WTC11 (cell line): ENCODE measurements around the gene RYR1. TPM values are rescaled to one million over a fixed set of nuclear protein-coding genes. Genes with fewer than 3 reads are reported as not detected.
A peak's percentile ranks its signal among the peaks of the same experiment; 100 is the strongest.

Source experiments
- ATAC-seq: fragments of 200-7000 bp; cut with Tn5 transposase; 2 replicates; pipeline ENCODE4 v1.10.0; 2021; ENCODE audit warnings: mild to moderate bottlenecking, moderate library complexity
- CTCF ChIA-PET: fragments of 300-600 bp; sonication (Branson Sonifier 250); formaldehyde crosslinking; loops from one replicate; lab custom pipeline; 2021; ENCODE audit warnings: antibody characterized with exemption; lab: Charles Lee
- POLR2A ChIA-PET: fragments of 350-600 bp; sonication (Branson Sonifier 250); formaldehyde crosslinking; loops from one replicate; lab custom pipeline; 2021; ENCODE audit warnings: antibody characterized with exemption; lab: Charles Lee
- DNase-seq: peaks from one replicate; pipeline ENCODE4 v3.0.0; 2021; ENCODE audit warnings: low spot score
- H3K27ac Mint-ChIP-seq: 2 replicates; pipeline ENCODE4 v1.8.0; 2021; ENCODE audit warnings: mixed read lengths
- H3K27me3 Mint-ChIP-seq: 2 replicates; pipeline ENCODE4 v1.8.0; 2021; ENCODE audit warnings: low read depth, mild to moderate bottlenecking, moderate library complexity, mixed read lengths
- H3K36me3 Mint-ChIP-seq: 2 replicates; pipeline ENCODE4 v1.8.0; 2021; ENCODE audit warnings: mixed read lengths
- H3K4me1 Mint-ChIP-seq: 2 replicates; pipeline ENCODE4 v1.8.0; 2022; ENCODE audit warnings: mixed read lengths
- H3K4me3 Mint-ChIP-seq: 2 replicates; pipeline ENCODE4 v1.8.0; 2021; ENCODE audit warnings: mild to moderate bottlenecking, moderate library complexity, mixed read lengths
- H3K9me3 Mint-ChIP-seq: 2 replicates; pipeline ENCODE4 v1.8.0; 2021; ENCODE audit warnings: mixed read lengths
- ATF1 ChIP-seq: sonication (generic); formaldehyde crosslinking; IDR thresholded peaks from 2 replicates; pipeline ENCODE4 v1.8.1; 2023; ENCODE audit warnings: mild to moderate bottlenecking, moderate library complexity, missing genetic modification reagents
- ESRRA ChIP-seq: sonication (generic); formaldehyde crosslinking; IDR thresholded peaks from 2 replicates; pipeline ENCODE4 v1.8.1; 2022; ENCODE audit warnings: mild to moderate bottlenecking, missing genetic modification reagents, borderline replicate concordance
- FOXJ3 ChIP-seq: sonication (generic); formaldehyde crosslinking; IDR thresholded peaks from 2 replicates; pipeline ENCODE4 v1.9.0; 2021; ENCODE audit warnings: missing genetic modification reagents, mild to moderate bottlenecking, borderline replicate concordance
- GRHL2 ChIP-seq: fragments of 250-450 bp; sonication (Bioruptor Pico); IDR thresholded peaks from 2 replicates; pipeline ENCODE4 v1.8.0; 2022; ENCODE audit warnings: mild to moderate bottlenecking, moderate library complexity; ENCODE audit not compliant: insufficient replicate concordance, severe bottlenecking
- GTF2I ChIP-seq: fragments of 250-450 bp; sonication (Bioruptor Pico); conservative IDR thresholded peaks from 2 replicates; pipeline ENCODE4 v1.4.0; 2021; ENCODE audit warnings: mild to moderate bottlenecking
- HMGA2 ChIP-seq: fragments of 250-450 bp; sonication (Bioruptor Pico); IDR thresholded peaks from 2 replicates; pipeline ENCODE4 v1.4.0; 2021; ENCODE audit warnings: mild to moderate bottlenecking, moderate library complexity
- IRF2 ChIP-seq: sonication (generic); formaldehyde crosslinking; IDR thresholded peaks from 2 replicates; pipeline ENCODE4 v1.8.0; 2022; ENCODE audit warnings: low read depth, missing genetic modification reagents, borderline replicate concordance
- MLX ChIP-seq: sonication (generic); formaldehyde crosslinking; IDR thresholded peaks from 2 replicates; pipeline ENCODE4 v1.8.1; 2023; ENCODE audit warnings: mild to moderate bottlenecking, missing genetic modification reagents, moderate library complexity
- MXD4 ChIP-seq: fragments of 250-450 bp; sonication (Bioruptor Pico); IDR thresholded peaks from 2 replicates; pipeline ENCODE4 v1.8.0; 2021; ENCODE audit warnings: mild to moderate bottlenecking, moderate library complexity, borderline replicate concordance
- NFE2L1 ChIP-seq: sonication (generic); formaldehyde crosslinking; IDR thresholded peaks from 2 replicates; pipeline ENCODE4 v1.8.1; 2023; ENCODE audit warnings: missing genetic modification reagents
- NR1H2 ChIP-seq: sonication (generic); formaldehyde crosslinking; IDR thresholded peaks from 2 replicates; pipeline ENCODE4 v1.9.0; 2021; ENCODE audit warnings: mild to moderate bottlenecking, moderate library complexity, missing genetic modification reagents
- NR3C1 ChIP-seq: sonication (generic); formaldehyde crosslinking; conservative IDR thresholded peaks from 2 replicates; pipeline ENCODE4 v1.8.1; 2023; ENCODE audit warnings: low read depth, mild to moderate bottlenecking, missing genetic modification reagents
- RORB ChIP-seq: fragments of 250-450 bp; sonication (Bioruptor Pico); IDR thresholded peaks from 2 replicates; pipeline ENCODE4 v1.9.0; 2021; ENCODE audit warnings: mild to moderate bottlenecking
- SP1 ChIP-seq: sonication (generic); formaldehyde crosslinking; conservative IDR thresholded peaks from 2 replicates; pipeline ENCODE4 v1.8.1; 2022; ENCODE audit warnings: missing genetic modification reagents
- TP53 ChIP-seq: sonication (generic); formaldehyde crosslinking; IDR thresholded peaks from 2 replicates; pipeline ENCODE4 v1.8.1; 2023; ENCODE audit warnings: mild to moderate bottlenecking, missing genetic modification reagents
- ZBTB21 ChIP-seq: sonication (generic); formaldehyde crosslinking; IDR thresholded peaks from 2 replicates; pipeline ENCODE4 v1.8.1; 2023; ENCODE audit warnings: mild to moderate bottlenecking, missing genetic modification reagents, borderline replicate concordance
- total RNA-seq: library from RNA; stranded (reverse); gene quantifications from 3 replicates; pipeline ENCODE4 v1.2.3, GENCODE V29; 2021
- TF ChIP-seq, protein P1 (sequence below): sonication (generic); formaldehyde crosslinking; IDR thresholded peaks from 2 replicates; pipeline ENCODE4 v1.8.1; 2022; ENCODE audit warnings: missing genetic modification reagents, borderline replicate concordance
- TF ChIP-seq, protein P2 (sequence below): sonication (generic); formaldehyde crosslinking; IDR thresholded peaks from 2 replicates; pipeline ENCODE4 v1.8.0; 2022; ENCODE audit warnings: mild to moderate bottlenecking, missing genetic modification reagents
- TF ChIP-seq, protein P3 (sequence below): sonication (generic); formaldehyde crosslinking; IDR thresholded peaks from 2 replicates; pipeline ENCODE4 v1.8.0; 2023; ENCODE audit warnings: missing genetic modification reagents
- TF ChIP-seq, protein P4 (sequence below): sonication (generic); formaldehyde crosslinking; IDR thresholded peaks from 2 replicates; pipeline ENCODE4 v1.8.0; 2022; ENCODE audit warnings: mild to moderate bottlenecking, missing genetic modification reagents
- TF ChIP-seq, protein P5 (sequence below): sonication (generic); formaldehyde crosslinking; IDR thresholded peaks from 2 replicates; pipeline ENCODE4 v1.8.1; 2023; ENCODE audit warnings: mild to moderate bottlenecking, missing genetic modification reagents, moderate library complexity
- TF ChIP-seq, protein P6 (sequence below): sonication (generic); formaldehyde crosslinking; IDR thresholded peaks from 2 replicates; pipeline ENCODE4 v1.8.0; 2023; ENCODE audit warnings: mild to moderate bottlenecking, missing genetic modification reagents

RYR1 gene
- total RNA-seq, 1 experiment from 2014 or later, result 24.2 TPM

DNA sequence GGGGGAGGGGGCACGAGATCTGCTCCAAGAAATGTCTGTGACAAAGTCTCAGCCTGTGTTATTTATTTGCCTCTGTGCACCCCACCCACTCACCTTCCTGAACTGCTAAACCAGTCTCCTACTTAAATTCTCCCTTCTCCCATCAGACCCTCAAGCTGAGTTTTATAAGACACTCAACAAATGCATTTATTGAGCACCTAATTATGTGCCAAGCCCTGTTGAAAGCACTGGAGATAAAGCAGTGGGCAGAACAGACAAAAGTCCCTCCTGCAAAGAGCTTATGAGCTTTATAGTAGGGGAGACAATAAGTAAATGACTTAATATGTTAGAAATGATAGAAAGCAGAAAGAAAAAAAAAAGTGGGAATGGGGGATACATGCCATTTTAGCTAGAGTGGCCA lies 34.0 kb upstream of the RYR1 start:
- TF ChIP-seq MXD4 (CRISPR knock-in tag) (no peak), NR1H2 (CRISPR knock-in tag) (no peak), ESRRA (CRISPR knock-in tag) (no peak), FOXJ3 (CRISPR knock-in tag) (no peak), SP1 (no peak), ZBTB21 (CRISPR knock-in tag) (no peak), HMGA2 (CRISPR knock-in tag) (no peak)
- TF ChIP-seq, protein P1, sequence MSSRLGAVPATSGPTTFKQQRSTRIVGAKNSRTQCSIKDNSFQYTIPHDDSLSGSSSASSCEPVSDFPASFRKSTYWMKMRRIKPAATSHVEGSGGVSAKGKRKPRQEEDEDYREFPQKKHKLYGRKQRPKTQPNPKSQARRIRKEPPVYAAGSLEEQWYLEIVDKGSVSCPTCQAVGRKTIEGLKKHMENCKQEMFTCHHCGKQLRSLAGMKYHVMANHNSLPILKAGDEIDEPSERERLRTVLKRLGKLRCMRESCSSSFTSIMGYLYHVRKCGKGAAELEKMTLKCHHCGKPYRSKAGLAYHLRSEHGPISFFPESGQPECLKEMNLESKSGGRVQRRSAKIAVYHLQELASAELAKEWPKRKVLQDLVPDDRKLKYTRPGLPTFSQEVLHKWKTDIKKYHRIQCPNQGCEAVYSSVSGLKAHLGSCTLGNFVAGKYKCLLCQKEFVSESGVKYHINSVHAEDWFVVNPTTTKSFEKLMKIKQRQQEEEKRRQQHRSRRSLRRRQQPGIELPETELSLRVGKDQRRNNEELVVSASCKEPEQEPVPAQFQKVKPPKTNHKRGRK, result no peak
- TF ChIP-seq, protein P2, sequence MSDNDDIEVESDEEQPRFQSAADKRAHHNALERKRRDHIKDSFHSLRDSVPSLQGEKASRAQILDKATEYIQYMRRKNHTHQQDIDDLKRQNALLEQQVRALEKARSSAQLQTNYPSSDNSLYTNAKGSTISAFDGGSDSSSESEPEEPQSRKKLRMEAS, result no peak
- TF ChIP-seq, protein P3, sequence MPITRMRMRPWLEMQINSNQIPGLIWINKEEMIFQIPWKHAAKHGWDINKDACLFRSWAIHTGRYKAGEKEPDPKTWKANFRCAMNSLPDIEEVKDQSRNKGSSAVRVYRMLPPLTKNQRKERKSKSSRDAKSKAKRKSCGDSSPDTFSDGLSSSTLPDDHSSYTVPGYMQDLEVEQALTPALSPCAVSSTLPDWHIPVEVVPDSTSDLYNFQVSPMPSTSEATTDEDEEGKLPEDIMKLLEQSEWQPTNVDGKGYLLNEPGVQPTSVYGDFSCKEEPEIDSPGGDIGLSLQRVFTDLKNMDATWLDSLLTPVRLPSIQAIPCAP, result no peak
- TF ChIP-seq, protein P4, sequence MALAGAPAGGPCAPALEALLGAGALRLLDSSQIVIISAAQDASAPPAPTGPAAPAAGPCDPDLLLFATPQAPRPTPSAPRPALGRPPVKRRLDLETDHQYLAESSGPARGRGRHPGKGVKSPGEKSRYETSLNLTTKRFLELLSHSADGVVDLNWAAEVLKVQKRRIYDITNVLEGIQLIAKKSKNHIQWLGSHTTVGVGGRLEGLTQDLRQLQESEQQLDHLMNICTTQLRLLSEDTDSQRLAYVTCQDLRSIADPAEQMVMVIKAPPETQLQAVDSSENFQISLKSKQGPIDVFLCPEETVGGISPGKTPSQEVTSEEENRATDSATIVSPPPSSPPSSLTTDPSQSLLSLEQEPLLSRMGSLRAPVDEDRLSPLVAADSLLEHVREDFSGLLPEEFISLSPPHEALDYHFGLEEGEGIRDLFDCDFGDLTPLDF (CRISPR knock-in tag), result no peak
- DNase-seq, result no peak
- peaks cover 6% of the 10 kb centered on the region; the same call in 1 of the 2 replicates for H3K36me3 Mint-ChIP-seq
- H3K4me1 Mint-ChIP-seq, result peaks cover 6% of the 10 kb centered on the region; the same call in 1 of the 2 replicates
- H3K27ac Mint-ChIP-seq, result no peak overlapping the region
- peaks cover 83% of the 10 kb centered on the region for H3K27me3 Mint-ChIP-seq
- H3K9me3 Mint-ChIP-seq, result no peaks in the 10 kb centered on the region
- H3K4me3 Mint-ChIP-seq, result no peak overlapping the region
- ChIA-PET POLR2A (no interaction called here), CTCF (interaction anchor here (0.6 to 1.1 kb wide), 2 partner anchors 78 to 161 kb away, joined by 3 to 6 read pairs; no protein-coding TSS in a partner anchor)
- ATAC-seq, result no peak

DNA sequence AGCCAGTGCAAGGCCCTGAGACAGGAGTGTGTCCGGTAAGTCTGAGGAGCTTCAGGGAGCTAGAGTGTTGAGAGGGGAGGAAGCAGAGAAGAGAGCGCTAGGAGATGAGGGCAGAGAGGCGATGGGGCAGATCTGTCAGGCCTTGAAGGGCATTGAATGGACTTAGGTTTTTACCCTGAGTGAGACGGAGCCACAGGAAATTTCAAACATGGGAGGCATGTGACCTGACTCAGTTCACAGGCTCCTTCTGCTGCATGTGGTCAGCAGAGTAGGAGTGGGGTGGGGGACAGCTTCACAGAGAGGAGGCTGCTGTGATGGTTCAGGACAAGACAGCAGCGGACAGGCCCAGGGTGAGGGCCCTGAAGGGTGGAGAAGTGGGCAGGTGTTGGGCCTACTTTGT lies 33.1 kb upstream of the RYR1 start:
- Mint-ChIP-seq H3K27me3 (peaks cover 80% of the 10 kb centered on the region), H3K27ac (no peak overlapping the region), H3K4me3 (no peak overlapping the region), H3K4me1 (no peaks in the 10 kb centered on the region), H3K9me3 (no peaks in the 10 kb centered on the region), H3K36me3 (peaks cover 6% of the 10 kb centered on the region; the same call in 1 of the 2 replicates)
- DNase-seq (no peak), ATAC-seq (no peak)
- CTCF ChIA-PET, result interaction anchor here (0.6 to 1.1 kb wide), 2 partner anchors 78 to 160 kb away, joined by 3 to 6 read pairs; no protein-coding TSS in a partner anchor
- POLR2A ChIA-PET, result no interaction called here
- TF ChIP-seq, protein P5, sequence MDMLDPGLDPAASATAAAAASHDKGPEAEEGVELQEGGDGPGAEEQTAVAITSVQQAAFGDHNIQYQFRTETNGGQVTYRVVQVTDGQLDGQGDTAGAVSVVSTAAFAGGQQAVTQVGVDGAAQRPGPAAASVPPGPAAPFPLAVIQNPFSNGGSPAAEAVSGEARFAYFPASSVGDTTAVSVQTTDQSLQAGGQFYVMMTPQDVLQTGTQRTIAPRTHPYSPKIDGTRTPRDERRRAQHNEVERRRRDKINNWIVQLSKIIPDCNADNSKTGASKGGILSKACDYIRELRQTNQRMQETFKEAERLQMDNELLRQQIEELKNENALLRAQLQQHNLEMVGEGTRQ (CRISPR knock-in tag), result 0 out of 2 replicates have a peak, but pooled peaks have one; percentile 29
- TF ChIP-seq NR3C1 (CRISPR knock-in tag), result no peak

- DNase-seq, result no peak
- Mint-ChIP-seq H3K27me3 (peaks cover 78% of the 10 kb centered on the region), H3K4me3 (no peak overlapping the region)
- no peak for TF ChIP-seq GRHL2
- TF ChIP-seq RORB (CRISPR knock-in tag), result no peak
- TF ChIP-seq MLX (CRISPR knock-in tag), result no peak
- no peak for TF ChIP-seq NFE2L1 (CRISPR knock-in tag)
- TF ChIP-seq, protein P6, sequence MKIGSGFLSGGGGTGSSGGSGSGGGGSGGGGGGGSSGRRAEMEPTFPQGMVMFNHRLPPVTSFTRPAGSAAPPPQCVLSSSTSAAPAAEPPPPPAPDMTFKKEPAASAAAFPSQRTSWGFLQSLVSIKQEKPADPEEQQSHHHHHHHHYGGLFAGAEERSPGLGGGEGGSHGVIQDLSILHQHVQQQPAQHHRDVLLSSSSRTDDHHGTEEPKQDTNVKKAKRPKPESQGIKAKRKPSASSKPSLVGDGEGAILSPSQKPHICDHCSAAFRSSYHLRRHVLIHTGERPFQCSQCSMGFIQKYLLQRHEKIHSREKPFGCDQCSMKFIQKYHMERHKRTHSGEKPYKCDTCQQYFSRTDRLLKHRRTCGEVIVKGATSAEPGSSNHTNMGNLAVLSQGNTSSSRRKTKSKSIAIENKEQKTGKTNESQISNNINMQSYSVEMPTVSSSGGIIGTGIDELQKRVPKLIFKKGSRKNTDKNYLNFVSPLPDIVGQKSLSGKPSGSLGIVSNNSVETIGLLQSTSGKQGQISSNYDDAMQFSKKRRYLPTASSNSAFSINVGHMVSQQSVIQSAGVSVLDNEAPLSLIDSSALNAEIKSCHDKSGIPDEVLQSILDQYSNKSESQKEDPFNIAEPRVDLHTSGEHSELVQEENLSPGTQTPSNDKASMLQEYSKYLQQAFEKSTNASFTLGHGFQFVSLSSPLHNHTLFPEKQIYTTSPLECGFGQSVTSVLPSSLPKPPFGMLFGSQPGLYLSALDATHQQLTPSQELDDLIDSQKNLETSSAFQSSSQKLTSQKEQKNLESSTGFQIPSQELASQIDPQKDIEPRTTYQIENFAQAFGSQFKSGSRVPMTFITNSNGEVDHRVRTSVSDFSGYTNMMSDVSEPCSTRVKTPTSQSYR, result no peak
- TF ChIP-seq IRF2, result no peak
- TF ChIP-seq, protein P1, result no peak
- no peak for TF ChIP-seq ATF1 (CRISPR knock-in tag)
- no peak for TF ChIP-seq GTF2I (CRISPR knock-in tag)
- TF ChIP-seq TP53 (CRISPR knock-in tag), result no peak
These were observed 32.3 kb upstream of the RYR1 start for GRCh38 chr19:38401148-38401547.

More at GRCh38 chr19:38401148-38401547, 32.3 kb upstream of the RYR1 start:
- Mint-ChIP-seq H3K36me3 (peaks cover 6% of the 10 kb centered on the region; the same call in 1 of the 2 replicates), H3K9me3 (no peaks in the 10 kb centered on the region), H3K27ac (no peak overlapping the region), H3K4me1 (no peaks in the 10 kb centered on the region)
- ATAC-seq, result no peak
- POLR2A ChIA-PET, result no interaction called here
- CTCF ChIA-PET, result no interaction called here
